SH-SY5Y (cell line): ENCODE results near the gene ADSS2.

Experiments used
- GATA2 ChIP-seq: IDR thresholded peaks from 2 replicates; pipeline ENCODE4 v1.6.1; 2011; ENCODE audit warnings: mild to moderate bottlenecking, low read depth, low read length
- GATA3 ChIP-seq: IDR thresholded peaks from 2 replicates; pipeline ENCODE4 v1.6.1; 2011; ENCODE audit warnings: low read depth, mild to moderate bottlenecking, low read length, moderate library complexity

ADSS2 gene

GRCh38 chr1:244365809-244366208 lies 85.9 kb downstream of the ADSS2 start:
- TF ChIP-seq GATA3 (no peak), GATA2 (no peak)

- no peak for TF ChIP-seq GATA3
- no peak for TF ChIP-seq GATA2
Measured at GRCh38 chr1:244362476-244362875, 89.2 kb downstream of the ADSS2 start.

DNA sequence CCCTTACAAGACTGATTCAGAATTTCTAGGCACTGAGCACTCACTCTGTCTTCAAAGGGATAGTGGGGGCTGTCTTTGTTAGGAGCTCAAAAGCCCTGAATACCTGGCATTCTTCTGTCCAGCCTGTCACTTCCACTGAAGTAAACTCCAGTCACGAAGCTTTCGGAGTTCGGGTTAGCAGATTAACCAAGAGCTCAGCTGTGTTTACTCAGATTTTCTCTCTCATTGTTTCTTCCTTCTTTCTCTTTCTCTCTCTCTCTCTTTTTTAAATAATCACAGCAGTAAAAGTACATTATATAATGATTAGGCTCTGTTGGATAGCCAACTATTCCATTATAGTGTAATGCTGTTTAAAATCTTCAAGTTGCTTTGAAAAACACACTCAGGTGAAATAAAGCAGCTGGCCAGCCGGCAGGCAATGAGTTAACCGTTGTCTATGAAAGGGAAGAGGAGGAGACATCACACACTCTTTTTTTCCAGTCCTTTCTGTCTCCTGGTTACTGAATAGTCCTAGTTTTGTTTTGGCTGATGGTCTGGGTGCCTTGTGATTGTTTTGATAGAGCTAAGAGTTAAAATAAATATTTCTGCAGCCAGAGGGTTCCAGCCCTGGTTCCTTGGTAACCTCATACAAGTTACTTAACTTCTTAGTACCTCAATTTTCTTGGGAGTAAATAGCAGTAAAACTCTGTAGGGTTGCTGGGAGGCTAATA lies 89.8 kb downstream of the ADSS2 start:
- no peak for TF ChIP-seq GATA3
- TF ChIP-seq GATA2: no peak
